DOHH2 (cell line): ENCODE measurements around the gene ISOC2.

Experiments
- H3F3A ChIP-seq: fragments of 200-600 bp; sonication (generic), shearing (Covaris generic); 2 replicates; pipeline ENCODE4 v1.6.0; 2016; ENCODE audit warnings: antibody characterized with exemption, mild to moderate bottlenecking; ENCODE audit not compliant: control insufficient read depth, insufficient read depth
- H3K27ac ChIP-seq: fragments of 200-600 bp; sonication (generic); 2 replicates; pipeline ENCODE4 v1.5.1; 2014; ENCODE audit warnings: low read depth, mild to moderate bottlenecking, low read length, moderate library complexity
- H3K27me3 ChIP-seq: fragments of 200-600 bp; sonication (generic); 2 replicates; pipeline ENCODE4 v1.6.1; 2014; ENCODE audit warnings: mild to moderate bottlenecking, low read length, mixed read lengths; ENCODE audit not compliant: control insufficient read depth
- H3K36me3 ChIP-seq: fragments of 200-600 bp; sonication (generic); 2 replicates; pipeline ENCODE4 v1.6.1; 2014; ENCODE audit warnings: mild to moderate bottlenecking, low read length, moderate library complexity, mixed read lengths; ENCODE audit not compliant: control insufficient read depth
- H3K4me1 ChIP-seq: fragments of 200-600 bp; sonication (generic); 2 replicates; pipeline ENCODE4 v1.6.1; 2014; ENCODE audit warnings: mild to moderate bottlenecking, low read length, mixed read lengths; ENCODE audit not compliant: control insufficient read depth
- H3K4me2 ChIP-seq: fragments of 200-600 bp; sonication (generic); 2 replicates; pipeline ENCODE4 v1.6.0; 2014; ENCODE audit warnings: mild to moderate bottlenecking, low read length, moderate library complexity
- H3K4me3 ChIP-seq: fragments of 200-600 bp; sonication (generic); 2 replicates; pipeline ENCODE4 v1.5.1; 2014; ENCODE audit warnings: mild to moderate bottlenecking, low read length, mixed read lengths
- H3K79me2 ChIP-seq: fragments of 200-600 bp; sonication (generic); 2 replicates; pipeline ENCODE4 v1.6.1; 2014; ENCODE audit warnings: mild to moderate bottlenecking, low read length, mixed read lengths; ENCODE audit not compliant: control insufficient read depth
- H3K9me2 ChIP-seq: fragments of 200-600 bp; sonication (generic); replicated peaks from 2 replicates; pipeline ENCODE4 v1.6.1; 2014; ENCODE audit warnings: mild to moderate bottlenecking, low read length, mixed read lengths; ENCODE audit not compliant: control insufficient read depth
- H3K9me3 ChIP-seq: fragments of 200-600 bp; sonication (generic); 2 replicates; pipeline ENCODE4 v1.6.1; 2014; ENCODE audit warnings: antibody characterized with exemption, low read length, mixed read lengths; ENCODE audit not compliant: control insufficient read depth, insufficient read depth
- H4K20me1 ChIP-seq: fragments of 200-600 bp; sonication (generic); 2 replicates; pipeline ENCODE4 v1.6.0; 2014; ENCODE audit warnings: low read depth, mild to moderate bottlenecking, antibody characterized with exemption, low read length, moderate library complexity; ENCODE audit not compliant: control insufficient read depth, insufficient read depth
- EZH2phosphoT487 ChIP-seq: fragments of 200-600 bp; sonication (generic); IDR thresholded peaks from 2 replicates; pipeline ENCODE4 v1.6.1; 2017; ENCODE audit warnings: borderline replicate concordance, mild to moderate bottlenecking, antibody characterized with exemption, low read length, moderate library complexity, mixed read lengths
- TF ChIP-seq, protein P1 (sequence below): fragments of 200-600 bp; sonication (generic); IDR thresholded peaks from one replicate; pipeline ENCODE4 v1.5.1; 2014; ENCODE audit warnings: antibody characterized with exemption, mild to moderate bottlenecking, low read depth, low read length; ENCODE audit not compliant: poor library complexity, severe bottlenecking

The ISOC2 gene

GRCh38 chr19:55442372-55442961 lies 19.0 kb downstream of the ISOC2 start:
- Histone ChIP-seq H3K9me3 (no peaks in the 10 kb centered on the region), H3K27me3 (peaks cover 32% of the 10 kb centered on the region), H3K27ac (no peak overlapping the region), H3K9me2 (no peaks in the 10 kb centered on the region), H3K36me3 (no peaks in the 10 kb centered on the region), H4K20me1 (no peaks in the 10 kb centered on the region; the same call in 1 of the 2 replicates), H3K4me2 (no peak overlapping the region), H3F3A (peaks cover 5% of the 10 kb centered on the region; the same call in 1 of the 2 replicates), H3K4me1 (peaks cover 15% of the 10 kb centered on the region), H3K79me2 (no peaks in the 10 kb centered on the region), H3K4me3 (no peak overlapping the region)
- TF ChIP-seq, protein P1, sequence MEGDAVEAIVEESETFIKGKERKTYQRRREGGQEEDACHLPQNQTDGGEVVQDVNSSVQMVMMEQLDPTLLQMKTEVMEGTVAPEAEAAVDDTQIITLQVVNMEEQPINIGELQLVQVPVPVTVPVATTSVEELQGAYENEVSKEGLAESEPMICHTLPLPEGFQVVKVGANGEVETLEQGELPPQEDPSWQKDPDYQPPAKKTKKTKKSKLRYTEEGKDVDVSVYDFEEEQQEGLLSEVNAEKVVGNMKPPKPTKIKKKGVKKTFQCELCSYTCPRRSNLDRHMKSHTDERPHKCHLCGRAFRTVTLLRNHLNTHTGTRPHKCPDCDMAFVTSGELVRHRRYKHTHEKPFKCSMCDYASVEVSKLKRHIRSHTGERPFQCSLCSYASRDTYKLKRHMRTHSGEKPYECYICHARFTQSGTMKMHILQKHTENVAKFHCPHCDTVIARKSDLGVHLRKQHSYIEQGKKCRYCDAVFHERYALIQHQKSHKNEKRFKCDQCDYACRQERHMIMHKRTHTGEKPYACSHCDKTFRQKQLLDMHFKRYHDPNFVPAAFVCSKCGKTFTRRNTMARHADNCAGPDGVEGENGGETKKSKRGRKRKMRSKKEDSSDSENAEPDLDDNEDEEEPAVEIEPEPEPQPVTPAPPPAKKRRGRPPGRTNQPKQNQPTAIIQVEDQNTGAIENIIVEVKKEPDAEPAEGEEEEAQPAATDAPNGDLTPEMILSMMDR: no peak

DNA sequence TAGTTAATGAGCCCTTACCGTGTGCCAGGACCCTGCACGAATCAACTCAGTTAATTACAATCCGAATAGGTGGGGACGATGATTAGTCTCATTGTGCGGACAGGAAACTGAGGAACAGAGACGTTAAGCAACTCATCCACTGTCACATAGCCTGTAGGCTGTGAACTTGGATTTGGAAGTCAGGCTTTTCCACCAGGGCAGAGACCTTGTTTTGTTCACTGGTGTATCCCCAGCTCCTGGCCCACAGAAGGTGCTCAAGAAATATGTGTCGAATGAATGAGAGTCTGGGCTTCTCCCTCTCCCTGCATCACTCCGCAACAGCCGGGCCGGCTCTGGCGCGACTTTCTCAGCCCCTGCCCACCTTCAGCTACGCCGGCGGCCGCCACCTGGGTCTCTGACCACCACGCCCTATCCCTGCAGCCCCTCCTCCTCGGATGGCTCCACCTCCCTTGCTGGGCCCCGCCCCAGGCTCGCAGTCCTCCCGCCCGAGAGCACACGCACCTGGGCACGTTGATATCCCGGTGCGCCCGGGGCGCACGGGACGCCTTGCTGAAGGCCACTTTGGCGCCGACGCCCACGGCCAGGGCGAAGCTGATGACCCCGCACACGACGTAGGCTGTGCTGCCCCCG lies 19.6 kb downstream of the ISOC2 start:
- Histone ChIP-seq H3K4me3 (no peak overlapping the region), H3K27ac (no peak overlapping the region), H3K79me2 (no peaks in the 10 kb centered on the region), H3F3A (peaks cover 5% of the 10 kb centered on the region; the same call in 1 of the 2 replicates), H3K27me3 (peaks cover 32% of the 10 kb centered on the region), H3K9me3 (no peaks in the 10 kb centered on the region), H3K36me3 (no peaks in the 10 kb centered on the region), H3K4me2 (peak overlapping the region; percentile 42), H3K4me1 (peaks cover 15% of the 10 kb centered on the region), H4K20me1 (no peaks in the 10 kb centered on the region; the same call in 1 of the 2 replicates), H3K9me2 (no peaks in the 10 kb centered on the region)
- no peak for TF ChIP-seq EZH2phosphoT487
- TF ChIP-seq, protein P1: no peak

- peak overlapping the region; percentile 42 for H3K4me2 ChIP-seq
- H3K4me1 ChIP-seq: peaks cover 15% of the 10 kb centered on the region
- no peaks in the 10 kb centered on the region for H3K9me3 ChIP-seq
- TF ChIP-seq EZH2phosphoT487: no peak
- TF ChIP-seq, protein P1: no peak
- H3F3A ChIP-seq: peaks cover 5% of the 10 kb centered on the region; the same call in 1 of the 2 replicates
- no peak overlapping the region for H3K4me3 ChIP-seq
- peaks cover 32% of the 10 kb centered on the region for H3K27me3 ChIP-seq
- H3K79me2 ChIP-seq: no peaks in the 10 kb centered on the region
- no peaks in the 10 kb centered on the region for H3K9me2 ChIP-seq
- H4K20me1 ChIP-seq: no peaks in the 10 kb centered on the region; the same call in 1 of the 2 replicates
- H3K36me3 ChIP-seq: no peaks in the 10 kb centered on the region
- H3K27ac ChIP-seq: no peak overlapping the region
Observed at GRCh38 chr19:55441319-55441691, 20.1 kb downstream of the ISOC2 start.
